ENCODE data around the gene EXT2.

Gene EXT2

DNA sequence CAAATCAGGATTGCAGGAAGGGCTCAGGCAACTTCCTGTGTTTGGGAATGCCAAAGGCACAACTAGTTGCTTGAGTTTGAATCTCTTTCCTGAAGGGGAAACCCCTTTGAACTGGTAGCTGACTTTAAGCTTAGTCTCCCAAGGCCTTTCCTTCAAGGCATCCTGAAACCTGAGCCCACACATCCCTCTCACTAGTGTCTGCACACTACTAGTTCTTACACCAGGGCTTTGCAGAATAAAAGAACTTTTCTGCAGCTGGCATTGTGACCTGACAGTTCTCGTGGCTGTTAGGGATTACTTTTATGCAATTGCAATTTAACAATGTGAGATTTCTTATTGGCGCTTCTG is 95.4 kb downstream of the EXT2 start:
- H3K27me3 ChIP-seq (ENCODE audit: control insufficient read depth in 1 of 2, insufficient read depth in 1 of 2, low read length in 2 of 2) = no peaks in the 10 kb centered on the region
- no peak overlapping the region for H3K4me2 ChIP-seq (ENCODE audit: low read length, poor library complexity, severe bottlenecking)
- no peak overlapping the region for H3K14ac ChIP-seq (ENCODE audit: low read length in 2 of 2)
- H3K9ac ChIP-seq (ENCODE audit: low read length) = no peak overlapping the region
- no peak overlapping the region for H2BK5ac ChIP-seq (ENCODE audit: low read depth, low read length, poor library complexity, severe bottlenecking)
- no peak overlapping the region for H4K8ac ChIP-seq (ENCODE audit: low read length)
- 100% methylated on average over 2 of the region's 2 CpGs for WGBS
- H2BK12ac ChIP-seq (ENCODE audit: low read length in 2 of 2) = no peak overlapping the region
- no peak overlapping the region for H2AFZ ChIP-seq (ENCODE audit: low read depth, low read length)
- H2AK5ac ChIP-seq (ENCODE audit: low read length, severe bottlenecking) = no peak overlapping the region
- peaks cover 8% of the 10 kb centered on the region for H3K79me1 ChIP-seq (replicated peaks; ENCODE audit: low read length, poor library complexity, severe bottlenecking)
- H3K4me3 ChIP-seq (ENCODE audit: insufficient read depth in 1 of 2, low read depth in 1 of 2, low read length in 2 of 2) = no peak overlapping the region
- H3K27ac ChIP-seq (ENCODE audit: low read length, poor library complexity, severe bottlenecking) = no peak overlapping the region
- no peak overlapping the region for H3K18ac ChIP-seq (ENCODE audit: low read depth in 1 of 2, low read length in 2 of 2)
- no peak overlapping the region for H3K4ac ChIP-seq (ENCODE audit: low read depth in 1 of 2, low read length in 2 of 2)
- no peak overlapping the region for H2BK15ac ChIP-seq (ENCODE audit: low read depth, poor library complexity, severe bottlenecking)
- H3K23ac ChIP-seq (ENCODE audit: low read length in 2 of 2) = no peak overlapping the region
- DNase-seq = no peak
- no peaks in the 10 kb centered on the region for H3K4me1 ChIP-seq (ENCODE audit: control insufficient read depth, insufficient read depth, low read depth, low read length)
- no peak overlapping the region for H4K91ac ChIP-seq (ENCODE audit: low read length)
- H3K9me3 ChIP-seq (ENCODE audit: control insufficient read depth, low read length) = peaks cover 25% of the 10 kb centered on the region
- H2BK120ac ChIP-seq (ENCODE audit: low read depth, low read length) = no peak overlapping the region
- H3K36me3 ChIP-seq (ENCODE audit: control insufficient read depth in 1 of 2, insufficient read depth in 2 of 2, low read depth in 1 of 2, low read length in 2 of 2) = peaks cover 3 to 31% of the 10 kb centered on the region in 2 experiments

DNA sequence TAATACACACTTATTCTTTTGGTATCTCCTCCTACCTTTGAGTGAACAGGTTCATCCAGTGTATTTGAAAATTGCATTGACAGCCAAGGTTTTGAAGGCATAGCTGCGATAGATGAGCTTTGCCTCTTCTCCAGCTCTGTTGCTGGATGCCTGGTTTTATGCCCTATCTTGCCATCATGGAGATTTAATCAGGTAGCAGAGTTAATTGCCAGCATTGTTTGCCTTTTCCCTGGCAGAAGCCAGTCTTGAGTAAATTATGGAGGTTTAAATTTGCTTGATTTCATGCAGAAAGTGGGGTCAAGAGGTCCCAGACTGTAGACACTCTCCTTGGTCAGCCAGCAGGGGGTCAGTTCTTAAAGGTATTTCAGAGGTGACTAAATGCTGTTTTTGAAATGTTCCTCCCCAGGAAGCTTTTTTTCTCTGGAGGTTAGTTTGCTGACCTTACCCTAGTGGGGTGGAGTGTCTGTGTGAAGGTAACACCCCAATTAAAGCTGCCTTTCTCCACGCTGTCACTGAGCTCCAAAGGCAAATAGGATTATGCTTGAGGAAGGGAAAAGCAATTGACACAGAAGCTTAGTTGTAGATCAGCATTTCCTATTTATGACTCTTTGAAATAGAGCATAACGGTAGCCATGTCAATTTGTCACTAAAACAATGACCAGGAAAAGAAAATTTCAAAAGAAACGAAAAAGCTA is 96.0 kb downstream of the EXT2 start:
- H3K9ac ChIP-seq (ENCODE audit: low read length) = no peak overlapping the region

DNA sequence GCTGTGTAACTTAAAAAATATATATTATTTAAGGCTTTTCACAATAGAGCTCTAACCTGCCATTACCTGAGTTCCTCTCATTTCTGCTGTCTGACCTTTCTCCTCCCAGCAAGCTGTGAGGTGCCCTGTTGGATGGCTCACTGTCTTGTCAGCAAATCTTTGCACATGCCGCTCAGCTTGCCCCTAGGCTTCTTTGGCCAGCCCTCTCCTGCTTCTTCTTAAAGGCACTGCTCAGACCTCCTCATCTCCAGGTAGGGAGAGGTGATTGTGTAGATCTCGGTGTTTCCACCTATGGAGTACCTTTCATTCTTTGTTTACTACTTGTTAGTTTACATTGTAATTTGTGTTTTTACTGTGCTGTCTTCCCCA is 96.5 kb downstream of the EXT2 start:
- H2BK15ac ChIP-seq (ENCODE audit: low read depth, poor library complexity, severe bottlenecking) = no peak overlapping the region
- peaks cover 36% of the 10 kb centered on the region for H3K9me3 ChIP-seq (ENCODE audit: control insufficient read depth, low read length)
- H3K18ac ChIP-seq (ENCODE audit: low read depth in 1 of 2, low read length in 2 of 2) = no peak overlapping the region
- no peak overlapping the region for H2BK5ac ChIP-seq (ENCODE audit: low read depth, low read length, poor library complexity, severe bottlenecking)
- H3K79me1 ChIP-seq (replicated peaks; ENCODE audit: low read length, poor library complexity, severe bottlenecking) = peaks cover 8% of the 10 kb centered on the region
- no peak for DNase-seq
- H3K4ac ChIP-seq (ENCODE audit: low read depth in 1 of 2, low read length in 2 of 2) = no peak overlapping the region
- no peak overlapping the region for H2AFZ ChIP-seq (ENCODE audit: low read depth, low read length)
- no peak overlapping the region for H3K14ac ChIP-seq (ENCODE audit: low read length in 2 of 2)
- 100% methylated on average over 1 of the region's 2 CpGs for WGBS
- no peak overlapping the region for H2BK120ac ChIP-seq (ENCODE audit: low read depth, low read length)
- H3K27ac ChIP-seq (ENCODE audit: low read length, poor library complexity, severe bottlenecking) = no peak overlapping the region
- no peak overlapping the region for H3K9ac ChIP-seq (ENCODE audit: low read length)
- H4K8ac ChIP-seq (ENCODE audit: low read length) = no peak overlapping the region
- H3K4me2 ChIP-seq (ENCODE audit: low read length, poor library complexity, severe bottlenecking) = no peak overlapping the region
- no peaks in the 10 kb centered on the region for H3K4me1 ChIP-seq (ENCODE audit: control insufficient read depth, insufficient read depth, low read depth, low read length)
- H2BK12ac ChIP-seq (ENCODE audit: low read length in 2 of 2) = no peak overlapping the region
- no peak overlapping the region for H3K23ac ChIP-seq (ENCODE audit: low read length in 2 of 2)
- H4K91ac ChIP-seq (ENCODE audit: low read length) = no peak overlapping the region
- no peaks in the 10 kb centered on the region for H3K27me3 ChIP-seq (ENCODE audit: control insufficient read depth in 1 of 2, insufficient read depth in 1 of 2, low read length in 2 of 2)
- H3K4me3 ChIP-seq (ENCODE audit: insufficient read depth in 1 of 2, low read depth in 1 of 2, low read length in 2 of 2) = peak overlapping the region in 1 of 2 experiments; percentile 7
- H2AK5ac ChIP-seq (ENCODE audit: low read length, severe bottlenecking) = no peak overlapping the region
- H3K36me3 ChIP-seq (ENCODE audit: control insufficient read depth in 1 of 2, insufficient read depth in 2 of 2, low read depth in 1 of 2, low read length in 2 of 2) = peaks cover 5 to 36% of the 10 kb centered on the region in 2 experiments

More for the DNA sequence above, 96.0 kb downstream of the EXT2 start:
- peaks cover 3 to 31% of the 10 kb centered on the region in 2 experiments for H3K36me3 ChIP-seq (ENCODE audit: control insufficient read depth in 1 of 2, insufficient read depth in 2 of 2, low read depth in 1 of 2, low read length in 2 of 2)
- peaks cover 31% of the 10 kb centered on the region for H3K9me3 ChIP-seq (ENCODE audit: control insufficient read depth, low read length)
- H3K79me1 ChIP-seq (replicated peaks; ENCODE audit: low read length, poor library complexity, severe bottlenecking) = peaks cover 8% of the 10 kb centered on the region
- H2AFZ ChIP-seq (ENCODE audit: low read depth, low read length) = no peak overlapping the region
- no peak overlapping the region for H2BK12ac ChIP-seq (ENCODE audit: low read length in 2 of 2)
- no peak for DNase-seq
- H3K4me2 ChIP-seq (ENCODE audit: low read length, poor library complexity, severe bottlenecking) = no peak overlapping the region
- H3K4me1 ChIP-seq (ENCODE audit: control insufficient read depth, insufficient read depth, low read depth, low read length) = no peaks in the 10 kb centered on the region
- no peak overlapping the region for H3K14ac ChIP-seq (ENCODE audit: low read length in 2 of 2)
- H2BK120ac ChIP-seq (ENCODE audit: low read depth, low read length) = no peak overlapping the region
- 88% methylated on average over 3 of the region's 4 CpGs for whole genome bisulfite sequencing
- no peak overlapping the region for H3K18ac ChIP-seq (ENCODE audit: low read depth in 1 of 2, low read length in 2 of 2)
- no peak overlapping the region for H3K4me3 ChIP-seq (ENCODE audit: insufficient read depth in 1 of 2, low read depth in 1 of 2, low read length in 2 of 2)
- no peak overlapping the region for H4K8ac ChIP-seq (ENCODE audit: low read length)
- no peak overlapping the region for H3K4ac ChIP-seq (ENCODE audit: low read depth in 1 of 2, low read length in 2 of 2)
- no peak overlapping the region for H2BK5ac ChIP-seq (ENCODE audit: low read depth, low read length, poor library complexity, severe bottlenecking)
- no peak overlapping the region for H3K23ac ChIP-seq (ENCODE audit: low read length in 2 of 2)
- H2BK15ac ChIP-seq (ENCODE audit: low read depth, poor library complexity, severe bottlenecking) = no peak overlapping the region
- H3K27me3 ChIP-seq (ENCODE audit: control insufficient read depth in 1 of 2, insufficient read depth in 1 of 2, low read length in 2 of 2) = no peaks in the 10 kb centered on the region
- no peak overlapping the region for H4K91ac ChIP-seq (ENCODE audit: low read length)
- H2AK5ac ChIP-seq (ENCODE audit: low read length, severe bottlenecking) = no peak overlapping the region
- no peak overlapping the region for H3K27ac ChIP-seq (ENCODE audit: low read length, poor library complexity, severe bottlenecking)

DNA sequence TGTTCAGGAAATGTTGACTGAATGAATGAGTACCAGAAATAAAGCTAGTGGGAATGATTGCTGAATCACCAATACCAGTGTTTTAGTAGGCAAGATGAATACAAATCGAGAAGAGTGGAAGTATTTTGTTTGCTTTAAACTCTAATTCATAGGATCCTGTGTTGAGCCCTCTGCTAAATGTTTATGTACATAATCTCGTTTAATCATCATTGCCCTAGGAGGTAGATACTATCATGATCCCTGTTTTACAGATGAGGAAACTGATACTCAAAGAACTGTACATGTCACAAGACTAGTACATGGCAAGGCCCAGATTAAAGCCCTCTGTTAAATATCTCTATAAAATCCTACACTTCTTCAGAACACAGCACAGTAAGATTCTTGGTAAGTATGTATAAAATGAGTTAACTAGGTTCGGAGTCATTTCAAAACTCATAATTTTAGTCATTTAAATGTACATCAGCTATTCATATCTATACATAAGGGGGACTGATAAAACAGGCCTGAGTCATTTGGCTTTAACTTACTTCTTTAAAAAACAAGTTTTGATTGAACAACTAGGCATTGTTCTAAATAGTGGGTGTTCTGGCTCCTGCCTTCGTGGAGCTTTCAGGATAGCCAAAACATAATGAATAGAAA is 97.1 kb downstream of the EXT2 start:
- H3K9me3 ChIP-seq (ENCODE audit: control insufficient read depth, low read length) = peaks cover 37% of the 10 kb centered on the region
- H2BK12ac ChIP-seq (ENCODE audit: low read length in 2 of 2) = no peak overlapping the region
- H3K9ac ChIP-seq (ENCODE audit: low read length) = no peak overlapping the region
- H3K27me3 ChIP-seq (ENCODE audit: control insufficient read depth in 1 of 2, insufficient read depth in 1 of 2, low read length in 2 of 2) = no peaks in the 10 kb centered on the region
- H2AFZ ChIP-seq (ENCODE audit: low read depth, low read length) = no peak overlapping the region
- no peak overlapping the region for H2BK120ac ChIP-seq (ENCODE audit: low read depth, low read length)
- H3K27ac ChIP-seq (ENCODE audit: low read length, poor library complexity, severe bottlenecking) = no peak overlapping the region
- no peaks in the 10 kb centered on the region for H3K4me1 ChIP-seq (ENCODE audit: control insufficient read depth, insufficient read depth, low read depth, low read length)
- H3K14ac ChIP-seq (ENCODE audit: low read length in 2 of 2) = no peak overlapping the region
- H3K4me2 ChIP-seq (ENCODE audit: low read length, poor library complexity, severe bottlenecking) = no peak overlapping the region
- DNase-seq = no peak
- peaks cover 6 to 42% of the 10 kb centered on the region in 2 experiments for H3K36me3 ChIP-seq (ENCODE audit: control insufficient read depth in 1 of 2, insufficient read depth in 2 of 2, low read depth in 1 of 2, low read length in 2 of 2)
- no peak overlapping the region for H3K4ac ChIP-seq (ENCODE audit: low read depth in 1 of 2, low read length in 2 of 2)
- no peak overlapping the region for H3K18ac ChIP-seq (ENCODE audit: low read depth in 1 of 2, low read length in 2 of 2)
- H3K23ac ChIP-seq (ENCODE audit: low read length in 2 of 2) = no peak overlapping the region
- H2BK5ac ChIP-seq (ENCODE audit: low read depth, low read length, poor library complexity, severe bottlenecking) = no peak overlapping the region
- no peak overlapping the region for H3K4me3 ChIP-seq (ENCODE audit: insufficient read depth in 1 of 2, low read depth in 1 of 2, low read length in 2 of 2)
- no peak overlapping the region for H4K91ac ChIP-seq (ENCODE audit: low read length)
- H3K79me1 ChIP-seq (replicated peaks; ENCODE audit: low read length, poor library complexity, severe bottlenecking) = peaks cover 8% of the 10 kb centered on the region
- H2AK5ac ChIP-seq (ENCODE audit: low read length, severe bottlenecking) = no peak overlapping the region
- 90% methylated on average over 2 of the region's 4 CpGs for WGBS
- H4K8ac ChIP-seq (ENCODE audit: low read length) = no peak overlapping the region
- H2BK15ac ChIP-seq (ENCODE audit: low read depth, poor library complexity, severe bottlenecking) = no peak overlapping the region
